IMR-90 (cell line): Measurements from ENCODE around the gene IFNAR2. TPM values are rescaled to one million over a fixed set of nuclear protein-coding genes. Genes with fewer than 3 reads are reported as not detected.

Experiments used
- ATAC-seq: fragments of 200-7000 bp; cut with Tn5 transposase; 2 replicates; pipeline ENCODE4 v1.9.1; 2020; ENCODE audit warnings: low read depth, mild to moderate bottlenecking, moderate library complexity
- BruUV-seq: library from RNA; stranded (reverse); fragments of 400-500 nt; replicated peaks from 2 replicates; lab custom pipeline; 2021; lab: Mats Ljungman, UMichigan
- CTCF ChIA-PET: fragments of 300-600 bp; formaldehyde crosslinking; extraction: SDS; loops from one replicate; lab custom pipeline; 2021; ENCODE audit warnings: antibody characterized with exemption; lab: Yijun Ruan, JAX
- POLR2A ChIA-PET: fragments of 300-600 bp; sonication (Branson Sonifier 250); formaldehyde crosslinking; loops from one replicate; lab custom pipeline; 2022; ENCODE audit warnings: antibody characterized with exemption; ENCODE audit not compliant: unreplicated experiment; lab: Charles Lee
- DNase-seq: peaks from one replicate; pipeline ENCODE4 v3.0.0; 2013
- H2AFZ ChIP-seq: replicated peaks from 2 replicates; pipeline ENCODE3; 2013; ENCODE audit warnings: low read length, mild to moderate bottlenecking; ENCODE audit not compliant: poor library complexity
- H2AK5ac ChIP-seq: 2 replicates; pipeline ENCODE4 v1.6.1; 2013; ENCODE audit warnings: low read depth, low read length, inconsistent platforms
- H2AK9ac ChIP-seq: replicated peaks from 2 replicates; pipeline ENCODE3; 2013; ENCODE audit warnings: mild to moderate bottlenecking, low read depth, low read length, moderate library complexity; ENCODE audit not compliant: poor library complexity
- H2BK120ac ChIP-seq: 2 replicates; pipeline ENCODE4 v1.6.1; 2013; ENCODE audit warnings: low read depth, low read length, inconsistent platforms
- H2BK15ac ChIP-seq: 3 replicates; pipeline ENCODE4 v1.6.1; 2013; ENCODE audit warnings: low read depth, low read length, inconsistent platforms
- H2BK20ac ChIP-seq: 2 replicates; pipeline ENCODE4 v1.6.1; 2013; ENCODE audit warnings: low read depth, mild to moderate bottlenecking, inconsistent platforms, low read length, moderate library complexity
- H2BK5ac ChIP-seq: 2 replicates; pipeline ENCODE4 v1.6.1; 2013; ENCODE audit warnings: mild to moderate bottlenecking, low read depth, low read length, inconsistent platforms; ENCODE audit not compliant: poor library complexity, severe bottlenecking
- H3K14ac ChIP-seq: replicated peaks from 2 replicates; pipeline ENCODE4 v1.6.1; 2013; ENCODE audit warnings: low read depth, low read length, inconsistent platforms
- H3K18ac ChIP-seq: 2 replicates; pipeline ENCODE4 v1.6.1; 2013; ENCODE audit warnings: low read depth, low read length, control low read depth
- H3K23ac ChIP-seq: 2 replicates; pipeline ENCODE4 v1.6.1; 2013; ENCODE audit warnings: low read depth, low read length, inconsistent platforms
- H3K27ac ChIP-seq: 2 replicates; pipeline ENCODE4 v1.5.1; 2013; ENCODE audit warnings: mild to moderate bottlenecking, control low read depth, low read length; ENCODE audit not compliant: insufficient read depth
- H3K27me3 ChIP-seq: 2 replicates; pipeline ENCODE4 v1.6.1; 2013; ENCODE audit warnings: low read length; ENCODE audit not compliant: control insufficient read depth, insufficient read depth
- H3K36me3 ChIP-seq: 2 replicates; pipeline ENCODE4 v1.6.1; 2013; ENCODE audit warnings: low read length, mixed read lengths; ENCODE audit not compliant: control insufficient read depth, insufficient read depth
- H3K4ac ChIP-seq: 2 replicates; pipeline ENCODE4 v1.6.1; 2013; ENCODE audit warnings: low read depth, low read length, inconsistent platforms
- H3K4me1 ChIP-seq: 2 replicates; pipeline ENCODE4 v1.6.1; 2013; ENCODE audit warnings: low read length, mixed read lengths; ENCODE audit not compliant: control insufficient read depth, insufficient read depth
- H3K4me2 ChIP-seq: 2 replicates; pipeline ENCODE4 v1.6.1; 2013; ENCODE audit warnings: low read depth, mild to moderate bottlenecking, control low read depth, low read length, moderate library complexity
- H3K4me3 ChIP-seq: 2 replicates; pipeline ENCODE4 v1.5.1; 2013; ENCODE audit warnings: low read depth, mild to moderate bottlenecking, control low read depth, low read length, moderate library complexity; ENCODE audit not compliant: insufficient read depth
- H3K56ac ChIP-seq: 2 replicates; pipeline ENCODE4 v1.6.1; 2013; ENCODE audit warnings: low read length, inconsistent platforms; ENCODE audit not compliant: insufficient read depth; ENCODE audit errors: extremely low read depth
- H3K79me1 ChIP-seq, 2 experiments: 2 replicates each; pipeline ENCODE4 v1.6.1; 2013; ENCODE audit warnings: low read length in 2 of 2, inconsistent platforms in 1 of 2, low read depth in 1 of 2
- H3K9ac ChIP-seq: 2 replicates; pipeline ENCODE4 v1.6.1; 2013; ENCODE audit warnings: low read depth, low read length, control low read depth
- H3K9me1 ChIP-seq: 2 replicates; pipeline ENCODE4 v1.6.1; 2013; ENCODE audit warnings: low read length, inconsistent platforms; ENCODE audit not compliant: insufficient read depth
- H3K9me3 ChIP-seq: 2 replicates; pipeline ENCODE4 v1.6.1; 2013; ENCODE audit warnings: low read length; ENCODE audit not compliant: control insufficient read depth, insufficient read depth
- H4K20me1 ChIP-seq: 2 replicates; pipeline ENCODE4 v1.6.1; 2013; ENCODE audit warnings: low read length, inconsistent platforms; ENCODE audit not compliant: insufficient read depth
- H4K5ac ChIP-seq: 2 replicates; pipeline ENCODE4 v1.6.1; 2013; ENCODE audit warnings: mild to moderate bottlenecking, low read depth, low read length, control low read depth
- H4K8ac ChIP-seq, 2 experiments: 2 replicates each; pipeline ENCODE4 v1.6.1; 2013; ENCODE audit warnings: low read depth in 2 of 2, low read length in 2 of 2, control low read depth in 1 of 2, inconsistent platforms in 1 of 2
- H4K91ac ChIP-seq: 2 replicates; pipeline ENCODE4 v1.6.1; 2013; ENCODE audit warnings: low read depth, low read length, inconsistent platforms; ENCODE audit not compliant: insufficient read depth
- BHLHE40 ChIP-seq: fragments of 150-350 bp; IDR thresholded peaks from 2 replicates; pipeline ENCODE4 v1.6.1; 2016; ENCODE audit warnings: mild to moderate bottlenecking, low read depth, low read length
- CEBPB ChIP-seq: IDR thresholded peaks from 2 replicates; pipeline ENCODE4 v1.6.1; 2012; ENCODE audit warnings: low read depth, low read length, improper control_type of control experiment
- FOS ChIP-seq: fragments of 150-350 bp; IDR thresholded peaks from 2 replicates; pipeline ENCODE4 v1.6.1; 2016; ENCODE audit warnings: low read depth, low read length
- MAFK ChIP-seq: IDR thresholded peaks from 2 replicates; pipeline ENCODE4 v1.6.1; 2012; ENCODE audit warnings: low read depth, low read length, improper control_type of control experiment
- MAZ ChIP-seq: IDR thresholded peaks from 2 replicates; pipeline ENCODE4 v1.6.1; 2012; ENCODE audit warnings: low read depth, mild to moderate bottlenecking, low read length, improper control_type of control experiment, moderate library complexity, borderline replicate concordance
- MXI1 ChIP-seq: IDR thresholded peaks from 2 replicates; pipeline ENCODE4 v1.6.1; 2012; ENCODE audit warnings: low read depth, mild to moderate bottlenecking, low read length, moderate library complexity, borderline replicate concordance
- NFE2L2 ChIP-seq: fragments of 150-350 bp; IDR thresholded peaks from 2 replicates; pipeline ENCODE4 v1.6.1; 2016; ENCODE audit warnings: low read depth, mild to moderate bottlenecking, low read length
- POLR2A ChIP-seq: IDR thresholded peaks from 2 replicates; pipeline ENCODE4 v1.6.1; 2012; ENCODE audit warnings: mild to moderate bottlenecking, low read depth, low read length
- RAD21 ChIP-seq: IDR thresholded peaks from 2 replicates; pipeline ENCODE4 v1.6.1; 2012; ENCODE audit warnings: low read length, improper control_type of control experiment
- RFX5 ChIP-seq: IDR thresholded peaks from 2 replicates; pipeline ENCODE4 v1.8.0; 2012; ENCODE audit warnings: low read depth, mild to moderate bottlenecking, low read length, moderate library complexity
- WGBS, 2 experiments: methylation state at CpG; one replicate each; pipeline versions ENCODE4 v1.1.5 to v1.1.7; 2013; ENCODE audit warnings: missing lambda C conversion rate in 2 of 2; ENCODE audit not compliant: insufficient read length in 1 of 2; ENCODE audit errors: extremely low coverage in 2 of 2; 5-methylcytosine and 5-hydroxymethylcytosine counted together
- dilution Hi-C: fragments of 300-500 bp; cut with HindIII; formaldehyde crosslinking; loops from one replicate; pipeline ENCODE4 v1.14.3; 2018; ENCODE audit warnings: low sequenced_read_pairs; ENCODE audit not compliant: unreplicated experiment
- in situ Hi-C: fragments of 300-500 bp; cut with MboI; formaldehyde crosslinking; loops from 3 replicates; pipeline ENCODE4 v1.14.3; 2019; ENCODE audit warnings: low sequenced_read_pairs, inconsistent platforms, mixed read lengths
- intact Hi-C: fragments of 100-400 bp; cut with micrococcal nuclease; formaldehyde crosslinking; loops from 2 replicates; pipeline ENCODE4 v1.10.0; 2022
- polyA plus RNA-seq, 3 experiments: library from polyadenylated mRNA; depleted of rRNA; stranded (reverse); fragments of >200 nt; gene quantifications; 2 replicates each; pipeline ENCODE4 v1.2.3, GENCODE V29; 2012; ENCODE audit warnings: low replicate concordance in 1 of 3
- total RNA-seq: library from RNA; depleted of rRNA; stranded (reverse); fragments of >200 nt; gene quantifications from 2 replicates; pipeline ENCODE4 v1.2.3, GENCODE V29; 2012
- TF ChIP-seq, protein P1 (sequence below): fragments of 150-350 bp; IDR thresholded peaks from 2 replicates; pipeline ENCODE4 v1.6.1; 2017; ENCODE audit warnings: mild to moderate bottlenecking, antibody characterized with exemption, low read length, low read depth
- TF ChIP-seq, protein P2 (sequence below): conservative IDR thresholded peaks from 2 replicates; pipeline ENCODE4 v1.5.1; 2012; ENCODE audit warnings: mild to moderate bottlenecking, low read depth, low read length, improper control_type of control experiment

Gene IFNAR2
- total and polyA plus RNA-seq, 2 of the 4 experiments (the other 2 are of a cell fraction): 6.3 to 13.9 TPM

DNA sequence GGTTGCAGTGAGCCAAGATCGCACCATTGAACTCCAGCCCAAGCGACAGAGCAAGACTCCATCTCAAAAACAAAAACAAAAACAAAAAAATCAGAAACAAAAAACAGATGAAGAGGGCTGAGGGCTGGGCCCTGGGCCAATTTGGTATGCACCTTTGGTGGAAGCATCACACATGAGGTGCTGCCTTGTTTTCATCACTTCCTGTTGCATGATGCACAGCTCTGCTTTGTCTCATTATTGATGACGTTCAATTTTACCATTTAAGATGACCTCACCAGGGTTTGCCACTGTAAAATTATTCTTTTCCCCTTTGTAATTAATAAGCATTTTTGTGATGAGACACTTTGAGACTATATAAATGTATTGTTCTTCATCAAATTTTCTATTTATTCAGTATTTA is 9.8 kb upstream of the IFNAR2 start:
- Histone ChIP-seq H4K91ac (no peak overlapping the region), H3K27me3 (peaks cover 6% of the 10 kb centered on the region), H3K4ac (no peak overlapping the region), H2AK5ac (no peak overlapping the region), H3K18ac (no peak overlapping the region), H3K9me3 (0 out of 2 replicates have a peak, but pooled peaks cover 2% of the 10 kb centered on the region), H2BK120ac (no peak overlapping the region), H3K9me1 (no peaks in the 10 kb centered on the region), H4K20me1 (no peaks in the 10 kb centered on the region), H3K4me1 (no peaks in the 10 kb centered on the region), H3K9ac (no peak overlapping the region), H2BK5ac (no peak overlapping the region), H3K4me2 (no peak overlapping the region), H3K4me3 (no peak overlapping the region), H2AFZ (no peak overlapping the region), H3K56ac (no peak overlapping the region), H2BK20ac (no peak overlapping the region), H3K14ac (no peak overlapping the region), H3K27ac (no peak overlapping the region), H3K23ac (no peak overlapping the region), H4K8ac (no peak overlapping the region), H4K5ac (no peak overlapping the region), H3K36me3 (no peaks in the 10 kb centered on the region), H2BK15ac (no peak overlapping the region), H3K79me1 (no peaks in the 10 kb centered on the region), H2AK9ac (no peak overlapping the region)
- no CpG with 5 or more reads among the region's 3 CpGs for WGBS, 2 experiments
- ChIA-PET POLR2A (no interaction called here), CTCF (no interaction called here)
- ATAC-seq (no peak), DNase-seq (no peak)
- dilution Hi-C loops (no loop called here), intact Hi-C loops (no loop called here), in situ Hi-C loops (no loop called here)
- no peak for TF ChIP-seq CEBPB
- TF ChIP-seq, protein P1, sequence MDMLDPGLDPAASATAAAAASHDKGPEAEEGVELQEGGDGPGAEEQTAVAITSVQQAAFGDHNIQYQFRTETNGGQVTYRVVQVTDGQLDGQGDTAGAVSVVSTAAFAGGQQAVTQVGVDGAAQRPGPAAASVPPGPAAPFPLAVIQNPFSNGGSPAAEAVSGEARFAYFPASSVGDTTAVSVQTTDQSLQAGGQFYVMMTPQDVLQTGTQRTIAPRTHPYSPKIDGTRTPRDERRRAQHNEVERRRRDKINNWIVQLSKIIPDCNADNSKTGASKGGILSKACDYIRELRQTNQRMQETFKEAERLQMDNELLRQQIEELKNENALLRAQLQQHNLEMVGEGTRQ: no peak
- no peak for TF ChIP-seq MXI1
- no peak for TF ChIP-seq POLR2A
- TF ChIP-seq MAZ: no peak
- no peak for TF ChIP-seq BHLHE40
- TF ChIP-seq RFX5: no peak
- TF ChIP-seq NFE2L2: no peak
- TF ChIP-seq, protein P2, sequence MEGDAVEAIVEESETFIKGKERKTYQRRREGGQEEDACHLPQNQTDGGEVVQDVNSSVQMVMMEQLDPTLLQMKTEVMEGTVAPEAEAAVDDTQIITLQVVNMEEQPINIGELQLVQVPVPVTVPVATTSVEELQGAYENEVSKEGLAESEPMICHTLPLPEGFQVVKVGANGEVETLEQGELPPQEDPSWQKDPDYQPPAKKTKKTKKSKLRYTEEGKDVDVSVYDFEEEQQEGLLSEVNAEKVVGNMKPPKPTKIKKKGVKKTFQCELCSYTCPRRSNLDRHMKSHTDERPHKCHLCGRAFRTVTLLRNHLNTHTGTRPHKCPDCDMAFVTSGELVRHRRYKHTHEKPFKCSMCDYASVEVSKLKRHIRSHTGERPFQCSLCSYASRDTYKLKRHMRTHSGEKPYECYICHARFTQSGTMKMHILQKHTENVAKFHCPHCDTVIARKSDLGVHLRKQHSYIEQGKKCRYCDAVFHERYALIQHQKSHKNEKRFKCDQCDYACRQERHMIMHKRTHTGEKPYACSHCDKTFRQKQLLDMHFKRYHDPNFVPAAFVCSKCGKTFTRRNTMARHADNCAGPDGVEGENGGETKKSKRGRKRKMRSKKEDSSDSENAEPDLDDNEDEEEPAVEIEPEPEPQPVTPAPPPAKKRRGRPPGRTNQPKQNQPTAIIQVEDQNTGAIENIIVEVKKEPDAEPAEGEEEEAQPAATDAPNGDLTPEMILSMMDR: no peak
- TF ChIP-seq MAFK: no peak
- no peak for TF ChIP-seq RAD21
- TF ChIP-seq FOS: no peak
- BruUV-seq: no TSS peak
